ENCODE data around the gene TMPRSS3. TPM values are rescaled to one million over a fixed set of nuclear protein-coding genes. Genes with fewer than 3 reads are reported as not detected.

The TMPRSS3 gene
- total RNA-seq, 1 experiment from 2014 or later: not detected

GRCh38 chr21:42403611-42404231 is 7.9 kb upstream of the TMPRSS3 start, which contains the start of gene UBASH3A:
Gene UBASH3A (plus strand): TSS chr21:42403902. CDS start chr21:42403946, 44 bp downstream.
- H2AFZ ChIP-seq (ENCODE audit: low read length): no peak within 1 kb of the TSS
- no peaks in the 10 kb centered on the region for H4K20me1 ChIP-seq (ENCODE audit: insufficient read depth, low read depth, low read length)
- DNase-seq: no peak
- no peak within 1 kb of the TSS for H3K27ac ChIP-seq (ENCODE audit: low read length)
- no peak within 1 kb of the TSS for H3K4me2 ChIP-seq (ENCODE audit: low read depth, low read length, poor library complexity, severe bottlenecking)
- peaks cover 7% of the 10 kb centered on the region for H3K9me3 ChIP-seq (ENCODE audit: low read length)
- no peak within 1 kb of the TSS for H3K4me3 ChIP-seq (ENCODE audit: low read length)
- H3K9me2 ChIP-seq (replicated peaks; ENCODE audit: insufficient read depth, low read length): no peaks in the 10 kb centered on the region
- H3K27me3 ChIP-seq (ENCODE audit: low read length): no peaks in the 10 kb centered on the region; the same call in 1 of the 2 replicates
- H3K36me3 ChIP-seq (ENCODE audit: insufficient read depth, low read length): no peaks in the 10 kb centered on the region; the same call in 1 of the 2 replicates
- no peak within 1 kb of the TSS for H3K9ac ChIP-seq (ENCODE audit: low read length)
- peaks cover 64% of the 10 kb centered on the region for H3K4me1 ChIP-seq (ENCODE audit: low read length)
- H3K79me2 ChIP-seq (ENCODE audit: low read length): no peaks in the 10 kb centered on the region

DNA sequence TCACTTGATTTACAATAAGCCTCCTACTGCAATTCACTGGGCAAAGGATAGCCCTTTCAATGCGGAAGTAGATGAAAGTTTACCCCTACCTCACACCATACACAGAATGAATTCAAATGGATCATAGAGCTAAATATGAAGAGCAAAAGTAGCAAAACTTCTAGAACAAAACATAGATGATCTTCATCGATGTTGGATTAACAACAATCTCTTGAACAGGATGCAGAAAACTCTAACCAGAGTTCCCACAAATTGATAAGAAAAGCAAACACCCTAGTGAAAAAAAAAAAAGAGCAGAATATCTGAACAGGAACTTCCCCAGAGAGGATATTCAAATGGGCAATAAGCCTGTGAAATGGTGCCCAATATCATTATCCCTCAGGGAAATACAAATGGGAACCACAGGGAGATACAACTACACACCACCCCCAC is 6.0 kb upstream of the TMPRSS3 start:
- Histone ChIP-seq H3K4me1 (ENCODE audit: low read length) (peaks cover 65% of the 10 kb centered on the region), H3K9me2 (replicated peaks; ENCODE audit: insufficient read depth, low read length) (no peaks in the 10 kb centered on the region), H4K20me1 (ENCODE audit: insufficient read depth, low read depth, low read length) (no peaks in the 10 kb centered on the region), H3K27ac (ENCODE audit: low read length) (no peak overlapping the region), H3K9me3 (ENCODE audit: low read length) (peaks cover 7% of the 10 kb centered on the region), H3K4me3 (ENCODE audit: low read length) (0 out of 2 replicates have a peak overlapping the region, but pooled peaks have one; percentile 26), H3K79me2 (ENCODE audit: low read length) (no peaks in the 10 kb centered on the region), H2AFZ (ENCODE audit: low read length) (no peak overlapping the region), H3K36me3 (ENCODE audit: insufficient read depth, low read length) (no peaks in the 10 kb centered on the region; the same call in 1 of the 2 replicates), H3K27me3 (ENCODE audit: low read length) (no peaks in the 10 kb centered on the region; the same call in 1 of the 2 replicates), H3K4me2 (ENCODE audit: low read depth, low read length, poor library complexity, severe bottlenecking) (peak overlapping the region; percentile 12), H3K9ac (ENCODE audit: low read length) (no peak overlapping the region)
- peak; percentile 61 for DNase-seq

GRCh38 chr21:42401154-42401553 is 5.3 kb upstream of the TMPRSS3 start:
- DNase-seq: no peak
- H3K9me2 ChIP-seq (replicated peaks; ENCODE audit: insufficient read depth, low read length): no peaks in the 10 kb centered on the region
- H2AFZ ChIP-seq (ENCODE audit: low read length): no peak overlapping the region
- H3K9ac ChIP-seq (ENCODE audit: low read length): no peak overlapping the region
- H3K4me3 ChIP-seq (ENCODE audit: low read length): no peak overlapping the region
- H3K79me2 ChIP-seq (ENCODE audit: low read length): no peaks in the 10 kb centered on the region
- H3K4me2 ChIP-seq (ENCODE audit: low read depth, low read length, poor library complexity, severe bottlenecking): no peak overlapping the region
- H4K20me1 ChIP-seq (ENCODE audit: insufficient read depth, low read depth, low read length): no peaks in the 10 kb centered on the region
- peaks cover 7% of the 10 kb centered on the region for H3K9me3 ChIP-seq (ENCODE audit: low read length)
- no peaks in the 10 kb centered on the region; the same call in 1 of the 2 replicates for H3K36me3 ChIP-seq (ENCODE audit: insufficient read depth, low read length)
- H3K27me3 ChIP-seq (ENCODE audit: low read length): no peaks in the 10 kb centered on the region; the same call in 1 of the 2 replicates
- H3K27ac ChIP-seq (ENCODE audit: low read length): no peak overlapping the region
- H3K4me1 ChIP-seq (ENCODE audit: low read length): peaks cover 65% of the 10 kb centered on the region

GRCh38 chr21:42400525-42400924 is 4.7 kb upstream of the TMPRSS3 start:
- Histone ChIP-seq H3K36me3 (ENCODE audit: insufficient read depth, low read length) (no peaks in the 10 kb centered on the region; the same call in 1 of the 2 replicates), H3K4me2 (ENCODE audit: low read depth, low read length, poor library complexity, severe bottlenecking) (no peak overlapping the region), H4K20me1 (ENCODE audit: insufficient read depth, low read depth, low read length) (no peaks in the 10 kb centered on the region), H3K27me3 (ENCODE audit: low read length) (no peaks in the 10 kb centered on the region; the same call in 1 of the 2 replicates), H3K9me3 (ENCODE audit: low read length) (peaks cover 7% of the 10 kb centered on the region), H3K79me2 (ENCODE audit: low read length) (no peaks in the 10 kb centered on the region), H3K9ac (ENCODE audit: low read length) (no peak overlapping the region), H3K9me2 (replicated peaks; ENCODE audit: insufficient read depth, low read length) (no peaks in the 10 kb centered on the region), H3K4me3 (ENCODE audit: low read length) (no peak overlapping the region), H3K4me1 (ENCODE audit: low read length) (peaks cover 66% of the 10 kb centered on the region), H2AFZ (ENCODE audit: low read length) (no peak overlapping the region), H3K27ac (ENCODE audit: low read length) (no peak overlapping the region)
- DNase-seq: no peak

DNA sequence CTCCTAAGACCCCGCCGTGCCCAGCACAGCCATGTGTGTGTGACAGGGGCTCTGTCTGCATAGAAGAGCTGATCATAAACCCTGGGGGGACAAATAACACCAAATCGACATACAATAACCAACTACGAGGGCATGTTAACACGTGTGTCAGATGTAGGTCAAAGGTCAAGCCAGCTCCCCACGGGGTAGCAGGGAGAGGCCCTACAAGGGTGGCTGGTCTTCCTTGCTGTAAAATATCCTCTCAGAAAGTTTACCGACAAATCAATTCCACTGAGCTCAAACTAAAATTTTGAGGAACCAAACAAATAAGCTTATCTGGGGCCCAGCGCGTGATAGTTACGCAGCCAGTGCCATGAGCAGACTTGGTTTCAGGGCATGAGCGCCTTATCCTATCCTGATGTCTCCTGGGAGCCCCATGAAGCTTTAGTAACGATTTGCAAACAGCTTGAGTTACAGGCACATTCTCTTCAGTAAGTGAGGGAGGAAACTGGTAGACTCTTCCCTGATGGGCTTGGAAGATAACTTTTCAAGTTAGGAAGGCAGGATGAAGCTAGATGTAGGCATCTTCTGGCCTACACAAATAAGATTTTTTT is 2.7 kb upstream of the TMPRSS3 start:
- Histone ChIP-seq H3K27me3 (ENCODE audit: low read length) (no peaks in the 10 kb centered on the region; the same call in 1 of the 2 replicates), H3K36me3 (ENCODE audit: insufficient read depth, low read length) (no peaks in the 10 kb centered on the region; the same call in 1 of the 2 replicates), H3K9me3 (ENCODE audit: low read length) (peaks cover 7% of the 10 kb centered on the region), H3K27ac (ENCODE audit: low read length) (no peak overlapping the region), H3K79me2 (ENCODE audit: low read length) (no peaks in the 10 kb centered on the region), H3K4me3 (ENCODE audit: low read length) (no peak overlapping the region), H3K4me1 (ENCODE audit: low read length) (peaks cover 60% of the 10 kb centered on the region), H4K20me1 (ENCODE audit: insufficient read depth, low read depth, low read length) (no peaks in the 10 kb centered on the region), H3K9me2 (replicated peaks; ENCODE audit: insufficient read depth, low read length) (no peaks in the 10 kb centered on the region), H3K9ac (ENCODE audit: low read length) (no peak overlapping the region), H3K4me2 (ENCODE audit: low read depth, low read length, poor library complexity, severe bottlenecking) (peak overlapping the region; percentile 19), H2AFZ (ENCODE audit: low read length) (no peak overlapping the region)
- peak; percentile 51 for DNase-seq

DNA sequence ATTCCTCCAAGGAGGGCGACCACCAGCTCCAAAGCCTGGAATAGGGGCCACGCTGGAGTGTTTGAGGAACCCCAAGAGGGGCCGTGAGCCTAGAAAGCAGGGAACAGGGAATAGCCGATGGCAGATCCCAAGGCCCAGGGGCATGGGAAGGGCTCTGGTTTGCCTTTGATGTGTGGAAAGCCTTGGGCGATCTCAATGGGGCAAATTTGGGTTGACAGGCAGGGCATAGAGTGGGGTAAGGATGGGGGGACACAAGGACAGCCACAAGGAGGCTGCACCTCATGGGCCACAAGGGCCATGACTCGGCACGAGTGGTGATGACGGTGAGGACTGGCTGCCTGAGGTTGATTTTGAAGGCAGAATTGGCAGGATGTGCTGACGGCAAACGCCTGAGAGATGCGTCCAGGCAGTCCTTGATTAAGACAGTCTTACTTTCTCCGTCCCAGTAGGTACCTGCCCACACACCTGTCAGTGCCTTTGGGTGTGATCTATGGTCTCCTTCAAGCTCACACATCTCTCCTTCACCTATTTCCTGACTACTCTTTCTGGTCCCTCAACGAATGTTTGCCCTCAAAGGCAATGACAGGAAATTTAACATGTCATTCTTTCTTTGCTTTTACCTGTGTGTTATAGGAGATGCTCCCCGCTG is 2.0 kb upstream of the TMPRSS3 start:
- Histone ChIP-seq H4K20me1 (ENCODE audit: insufficient read depth, low read depth, low read length) (no peaks in the 10 kb centered on the region), H3K27me3 (ENCODE audit: low read length) (no peaks in the 10 kb centered on the region; the same call in 1 of the 2 replicates), H3K27ac (ENCODE audit: low read length) (no peak overlapping the region), H2AFZ (ENCODE audit: low read length) (no peak overlapping the region), H3K4me3 (ENCODE audit: low read length) (no peak overlapping the region; the same call in 1 of the 2 replicates), H3K4me1 (ENCODE audit: low read length) (peaks cover 64% of the 10 kb centered on the region), H3K9me2 (replicated peaks; ENCODE audit: insufficient read depth, low read length) (no peaks in the 10 kb centered on the region), H3K36me3 (ENCODE audit: insufficient read depth, low read length) (no peaks in the 10 kb centered on the region; the same call in 1 of the 2 replicates), H3K9ac (ENCODE audit: low read length) (no peak overlapping the region), H3K9me3 (ENCODE audit: low read length) (peaks cover 7% of the 10 kb centered on the region), H3K79me2 (ENCODE audit: low read length) (no peaks in the 10 kb centered on the region), H3K4me2 (ENCODE audit: low read depth, low read length, poor library complexity, severe bottlenecking) (peak overlapping the region; percentile 66)
- DNase-seq: no peak

DNA sequence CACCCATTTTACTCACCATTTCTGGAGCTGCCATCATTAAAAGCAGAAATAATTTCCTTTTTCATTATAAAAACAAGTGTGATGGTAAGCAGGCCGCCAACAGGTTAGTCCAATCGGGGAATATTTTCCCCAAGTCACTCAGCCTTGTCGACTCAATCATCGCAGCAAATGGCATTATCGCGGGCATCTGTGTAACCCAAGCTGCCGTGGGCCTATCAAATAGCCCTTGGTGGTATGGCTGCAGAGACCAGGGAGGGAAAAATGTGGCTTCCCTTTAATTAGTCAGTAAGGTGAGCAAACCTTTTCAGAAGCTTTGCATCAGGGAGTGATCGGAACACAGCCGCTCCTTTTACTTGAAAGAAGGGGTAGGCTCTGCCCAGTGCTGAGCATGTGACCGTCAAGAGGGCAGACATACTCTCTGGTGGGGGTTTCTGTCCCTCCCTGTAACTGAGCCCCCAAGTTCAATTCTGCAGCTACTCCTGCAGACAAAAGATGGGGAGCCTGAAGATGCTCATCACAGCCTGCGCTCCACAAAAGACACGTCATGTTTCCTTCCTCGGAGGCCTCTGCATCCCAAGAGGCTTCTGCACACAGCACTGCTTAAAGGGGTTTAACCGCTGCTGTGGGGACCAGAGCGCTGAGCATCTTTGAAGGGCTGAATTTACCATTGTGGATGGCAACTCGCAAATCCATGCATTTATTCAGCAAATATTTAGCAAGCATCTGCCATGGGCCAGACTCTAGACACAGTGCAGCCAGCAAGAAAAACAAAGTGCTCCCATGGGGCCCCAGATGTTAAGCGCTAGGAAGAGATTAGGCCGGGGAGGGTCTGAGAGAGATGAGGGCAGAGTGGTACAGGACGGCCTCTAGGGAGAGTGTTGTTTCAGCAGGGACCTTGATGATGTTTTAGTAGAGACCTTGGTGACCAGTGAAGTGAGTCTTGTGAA is 1.2 kb upstream of the TMPRSS3 start:
- DNase-seq: peak; percentile 78
- peaks cover 61% of the 10 kb centered on the region for H3K4me1 ChIP-seq (ENCODE audit: low read length)
- peak overlapping the region; percentile 66 for H3K4me2 ChIP-seq (ENCODE audit: low read depth, low read length, poor library complexity, severe bottlenecking)
- H3K9ac ChIP-seq (ENCODE audit: low read length): no peak overlapping the region
- H2AFZ ChIP-seq (ENCODE audit: low read length): no peak overlapping the region
- H3K27ac ChIP-seq (ENCODE audit: low read length): no peak overlapping the region
- no peaks in the 10 kb centered on the region for H4K20me1 ChIP-seq (ENCODE audit: insufficient read depth, low read depth, low read length)
- H3K9me2 ChIP-seq (replicated peaks; ENCODE audit: insufficient read depth, low read length): no peaks in the 10 kb centered on the region
- H3K9me3 ChIP-seq (ENCODE audit: low read length): peaks cover 5% of the 10 kb centered on the region
- H3K79me2 ChIP-seq (ENCODE audit: low read length): no peaks in the 10 kb centered on the region
- H3K36me3 ChIP-seq (ENCODE audit: insufficient read depth, low read length): no peaks in the 10 kb centered on the region; the same call in 1 of the 2 replicates
- no peaks in the 10 kb centered on the region; the same call in 1 of the 2 replicates for H3K27me3 ChIP-seq (ENCODE audit: low read length)
- H3K4me3 ChIP-seq (ENCODE audit: low read length): peak overlapping the region; percentile 36; the same call in 1 of the 2 replicates
